OCI-LY7 (cell line): ENCODE data around the gene KIF25.

ENCODE experiments used
- CTCF ChIP-seq: fragments of 200-600 bp; sonication (generic); conservative IDR thresholded peaks from 2 replicates; pipeline ENCODE4 v1.5.1; 2014; ENCODE audit warnings: mild to moderate bottlenecking, antibody characterized with exemption, low read length, moderate library complexity, mixed read lengths
- EZH2phosphoT487 ChIP-seq: fragments of 200-600 bp; sonication (generic); IDR thresholded peaks from 2 replicates; pipeline ENCODE4 v1.6.1; 2018; ENCODE audit warnings: low read depth, borderline replicate concordance, mild to moderate bottlenecking, mixed run types, antibody characterized with exemption, low read length, moderate library complexity, mixed read lengths

- TF ChIP-seq CTCF (no peak), EZH2phosphoT487 (no peak)
These were observed at the start of gene KIF25 for GRCh38 chr6:167997642-167998041.
